ENCODE results near the gene CAPN15. TPM values are rescaled to one million over a fixed set of nuclear protein-coding genes. Genes with fewer than 3 reads are reported as not detected.

The CAPN15 gene
- total RNA-seq, 2 experiments from 2014 or later = 54.4 to 56.9 TPM

DNA sequence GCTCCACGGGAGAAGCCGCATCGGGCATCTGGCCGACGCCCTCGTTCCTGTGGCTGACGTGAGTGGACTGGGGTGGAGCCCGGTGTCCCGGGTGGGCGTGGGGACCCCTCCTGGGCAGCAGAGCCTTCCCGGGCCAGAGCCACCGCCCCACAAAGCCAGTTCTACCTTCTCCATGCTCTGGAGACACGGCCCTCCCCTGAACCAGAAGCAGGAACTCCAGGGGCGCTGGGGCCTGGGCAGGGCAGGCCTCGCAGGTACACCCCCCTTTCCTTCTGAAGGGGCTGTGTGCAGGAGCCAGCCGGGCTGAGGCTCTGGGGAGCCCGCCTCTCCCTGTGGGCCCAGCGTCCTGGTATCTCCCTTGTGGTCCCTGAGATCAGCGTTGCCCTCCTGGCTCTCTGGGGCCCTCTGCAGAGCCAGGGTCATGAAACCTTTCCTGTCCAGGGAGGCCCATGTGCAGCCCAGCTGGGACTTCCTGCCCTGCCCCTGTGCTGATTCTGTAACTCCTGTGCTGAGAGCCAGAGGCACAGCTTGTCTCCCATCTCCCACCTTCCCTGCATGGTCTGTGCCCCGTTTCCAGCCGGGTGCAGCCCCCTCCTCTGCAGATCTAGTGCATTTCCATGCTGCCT, 48.8 kb downstream of the CAPN15 start:
- Mint-ChIP-seq H3K9me3 (no peaks in the 10 kb centered on the region), H3K27me3 (ENCODE audit: low read depth) (no peaks in the 10 kb centered on the region), H3K4me3 (no peak overlapping the region), H3K4me1 (ENCODE audit: low read depth) (peaks cover 8% of the 10 kb centered on the region), H3K36me3 (ENCODE audit: low read depth) (no peaks in the 10 kb centered on the region), H3K27ac (no peak overlapping the region)
- DNase-seq = no peak
- CTCF ChIA-PET = interaction anchor here (1.0 kb wide), 2 partner anchors 34 to 86 kb away, joined by 3 to 4 read pairs; no protein-coding TSS in a partner anchor
- intact Hi-C loops (cut with micrococcal nuclease) = loop anchor here (5.0 kb wide), 1 partner anchor 184 kb away; no protein-coding TSS in a partner anchor

GRCh38 chr16:576823-577201, 49.3 kb downstream of the CAPN15 start:
- CTCF ChIA-PET = interaction anchor here (1.0 kb wide), 2 partner anchors 33 to 87 kb away, joined by 3 to 4 read pairs; no protein-coding TSS in a partner anchor
- H3K27ac Mint-ChIP-seq = no peak overlapping the region
- no peaks in the 10 kb centered on the region for H3K9me3 Mint-ChIP-seq
- intact Hi-C loops (cut with micrococcal nuclease) = loop anchor here (5.0 kb wide), 1 partner anchor 185 kb away; no protein-coding TSS in a partner anchor
- no peak overlapping the region for H3K4me3 Mint-ChIP-seq
- H3K27me3 Mint-ChIP-seq (ENCODE audit: low read depth) = no peaks in the 10 kb centered on the region
- DNase-seq = no peak
- H3K4me1 Mint-ChIP-seq (ENCODE audit: low read depth) = peaks cover 3% of the 10 kb centered on the region
- no peaks in the 10 kb centered on the region for H3K36me3 Mint-ChIP-seq (ENCODE audit: low read depth)

DNA sequence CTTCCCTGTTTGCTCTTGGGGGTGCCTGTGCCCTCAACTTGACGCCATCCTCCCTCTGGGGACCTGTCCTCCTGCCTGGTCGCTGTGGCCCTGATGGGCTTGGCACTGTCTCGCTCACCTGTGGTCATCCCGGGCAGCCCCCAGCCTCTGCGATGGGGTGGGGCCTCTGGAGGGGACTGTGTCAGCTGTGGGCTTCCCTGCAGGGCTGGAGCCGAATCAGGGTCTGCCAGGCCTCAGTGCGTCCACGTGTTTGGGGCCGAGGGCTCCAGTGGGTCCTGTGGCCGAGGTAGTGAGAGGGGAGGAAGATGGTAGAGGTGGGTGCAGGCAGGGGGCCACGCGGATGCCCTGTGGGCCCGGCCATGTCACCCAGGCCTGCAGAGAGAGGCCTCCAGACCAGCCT, 50.3 kb downstream of the CAPN15 start:
- no peaks in the 10 kb centered on the region for H3K9me3 Mint-ChIP-seq
- no peaks in the 10 kb centered on the region for H3K36me3 Mint-ChIP-seq (ENCODE audit: low read depth)
- H3K27me3 Mint-ChIP-seq (ENCODE audit: low read depth) = no peaks in the 10 kb centered on the region
- H3K4me3 Mint-ChIP-seq = no peak overlapping the region
- no peak for DNase-seq
- CTCF ChIA-PET = no interaction called here
- H3K4me1 Mint-ChIP-seq (ENCODE audit: low read depth) = peaks cover 3% of the 10 kb centered on the region
- intact Hi-C loops (cut with micrococcal nuclease) = loop anchor here (5.0 kb wide), 1 partner anchor 185 kb away; no protein-coding TSS in a partner anchor
- no peak overlapping the region for H3K27ac Mint-ChIP-seq

DNA sequence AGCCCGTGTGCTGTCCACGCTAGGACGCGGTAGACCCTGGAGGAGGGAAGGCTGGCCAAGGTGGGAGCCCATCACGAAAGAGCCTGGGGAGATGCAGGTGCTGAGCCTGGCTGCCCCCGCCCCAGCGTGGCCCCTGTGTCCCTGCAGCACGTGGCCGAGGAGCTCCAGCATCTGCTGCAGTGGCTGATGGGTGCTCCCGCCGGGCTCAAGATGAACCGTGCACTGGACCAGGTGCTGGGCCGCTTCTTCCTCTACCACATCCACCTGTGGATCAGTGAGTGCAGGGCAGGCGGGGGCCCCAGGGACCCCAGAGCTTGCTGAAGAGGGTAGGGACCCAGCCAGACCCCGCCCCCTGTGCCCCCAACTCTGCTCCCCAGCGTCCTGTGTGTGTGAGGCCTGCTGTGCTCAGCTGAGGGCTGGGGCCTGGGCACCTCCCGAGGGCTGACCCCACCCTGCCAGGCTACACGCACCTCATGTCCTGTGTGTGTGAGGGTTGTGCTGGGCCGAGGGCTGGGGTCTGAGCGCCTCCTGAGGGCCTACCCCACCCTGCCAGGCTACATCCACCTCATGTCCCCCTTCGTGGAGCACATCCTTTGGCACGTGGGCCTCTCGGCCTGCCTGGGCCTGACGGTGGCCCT, 50.8 kb downstream of the CAPN15 start:
- no peak overlapping the region for H3K27ac Mint-ChIP-seq
- intact Hi-C loops (cut with micrococcal nuclease) = loop anchor here (5.0 kb wide), 1 partner anchor 186 kb away; no protein-coding TSS in a partner anchor
- no peaks in the 10 kb centered on the region for H3K36me3 Mint-ChIP-seq (ENCODE audit: low read depth)
- CTCF ChIA-PET = interaction anchor here (1.8 kb wide), 1 partner anchor 11 kb away, joined by 4 read pairs; the partner anchor contains the start of gene NHLRC4
- DNase-seq = no peak
- H3K9me3 Mint-ChIP-seq = no peaks in the 10 kb centered on the region
- H3K4me1 Mint-ChIP-seq (ENCODE audit: low read depth) = peaks cover 3% of the 10 kb centered on the region
- no peaks in the 10 kb centered on the region for H3K27me3 Mint-ChIP-seq (ENCODE audit: low read depth)
- H3K4me3 Mint-ChIP-seq = no peak overlapping the region

DNA sequence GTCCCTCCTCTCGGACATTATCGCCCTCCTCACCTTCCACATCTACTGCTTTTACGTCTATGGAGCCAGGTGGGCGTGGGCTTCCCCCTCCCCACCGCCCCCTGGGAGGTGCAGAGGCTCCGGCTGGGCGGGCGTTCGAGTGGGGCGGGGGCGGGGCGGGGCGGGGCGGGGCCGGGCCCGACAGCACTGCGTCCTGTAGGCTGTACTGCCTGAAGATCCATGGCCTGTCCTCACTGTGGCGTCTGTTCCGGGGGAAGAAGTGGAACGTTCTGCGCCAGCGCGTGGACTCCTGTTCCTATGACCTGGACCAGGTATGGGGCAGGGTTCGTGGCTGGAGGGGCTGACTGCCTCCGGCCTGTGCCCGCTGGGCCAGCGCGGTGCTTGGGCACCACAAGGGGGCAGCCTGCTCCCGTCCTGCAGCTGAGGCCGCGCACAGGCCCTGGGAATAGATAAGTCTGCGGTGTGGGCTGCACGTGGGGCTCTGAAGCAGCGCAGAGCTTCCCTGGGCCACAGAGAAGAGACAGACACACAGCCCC, 51.4 kb downstream of the CAPN15 start:
- Mint-ChIP-seq H3K4me1 (ENCODE audit: low read depth) (peaks cover 3% of the 10 kb centered on the region), H3K9me3 (no peaks in the 10 kb centered on the region), H3K36me3 (ENCODE audit: low read depth) (no peaks in the 10 kb centered on the region), H3K27ac (no peak overlapping the region), H3K27me3 (ENCODE audit: low read depth) (no peaks in the 10 kb centered on the region), H3K4me3 (no peak overlapping the region)
- DNase-seq = peak; percentile 74
- intact Hi-C loops (cut with micrococcal nuclease) = loop anchor here (1.0 to 5.0 kb wide), 2 partner anchors 32 to 187 kb away; no protein-coding TSS in a partner anchor
- CTCF ChIA-PET = interaction anchor here (0.6 to 1.8 kb wide), 3 partner anchors 12 to 24 kb away, joined by 3 to 4 read pairs (median 4); partner anchors contain the start of gene NHLRC4

- no peak for DNase-seq
- Mint-ChIP-seq H3K27ac (no peak overlapping the region), H3K9me3 (no peaks in the 10 kb centered on the region), H3K4me1 (ENCODE audit: low read depth) (peaks cover 3% of the 10 kb centered on the region), H3K36me3 (ENCODE audit: low read depth) (no peaks in the 10 kb centered on the region), H3K27me3 (ENCODE audit: low read depth) (no peaks in the 10 kb centered on the region), H3K4me3 (no peak overlapping the region)
- intact Hi-C loops (cut with micrococcal nuclease) = no loop called here
- CTCF ChIA-PET = interaction anchor here (0.9 to 1.8 kb wide), 2 partner anchors 13 to 23 kb away, joined by 3 to 4 read pairs; partner anchors contain the start of gene NHLRC4
Observed at GRCh38 chr16:580141-580945, 52.8 kb downstream of the CAPN15 start.

GRCh38 chr16:580946-581498, 53.5 kb downstream of the CAPN15 start:
- Mint-ChIP-seq H3K4me3 (no peak overlapping the region), H3K27me3 (ENCODE audit: low read depth) (no peaks in the 10 kb centered on the region), H3K36me3 (ENCODE audit: low read depth) (no peaks in the 10 kb centered on the region), H3K9me3 (no peaks in the 10 kb centered on the region), H3K4me1 (ENCODE audit: low read depth) (peaks cover 3% of the 10 kb centered on the region), H3K27ac (no peak overlapping the region)
- CTCF ChIA-PET = no interaction called here
- intact Hi-C loops (cut with micrococcal nuclease) = no loop called here
- no peak for DNase-seq

GRCh38 chr16:582218-582613, 54.7 kb downstream of the CAPN15 start:
- H3K4me1 Mint-ChIP-seq (ENCODE audit: low read depth) = peaks cover 6% of the 10 kb centered on the region
- no peak for DNase-seq
- no peak overlapping the region for H3K4me3 Mint-ChIP-seq
- H3K9me3 Mint-ChIP-seq = no peaks in the 10 kb centered on the region
- CTCF ChIA-PET = no interaction called here
- H3K27ac Mint-ChIP-seq = no peak overlapping the region
- H3K27me3 Mint-ChIP-seq (ENCODE audit: low read depth) = no peaks in the 10 kb centered on the region
- intact Hi-C loops (cut with micrococcal nuclease) = no loop called here
- H3K36me3 Mint-ChIP-seq (ENCODE audit: low read depth) = no peaks in the 10 kb centered on the region

DNA sequence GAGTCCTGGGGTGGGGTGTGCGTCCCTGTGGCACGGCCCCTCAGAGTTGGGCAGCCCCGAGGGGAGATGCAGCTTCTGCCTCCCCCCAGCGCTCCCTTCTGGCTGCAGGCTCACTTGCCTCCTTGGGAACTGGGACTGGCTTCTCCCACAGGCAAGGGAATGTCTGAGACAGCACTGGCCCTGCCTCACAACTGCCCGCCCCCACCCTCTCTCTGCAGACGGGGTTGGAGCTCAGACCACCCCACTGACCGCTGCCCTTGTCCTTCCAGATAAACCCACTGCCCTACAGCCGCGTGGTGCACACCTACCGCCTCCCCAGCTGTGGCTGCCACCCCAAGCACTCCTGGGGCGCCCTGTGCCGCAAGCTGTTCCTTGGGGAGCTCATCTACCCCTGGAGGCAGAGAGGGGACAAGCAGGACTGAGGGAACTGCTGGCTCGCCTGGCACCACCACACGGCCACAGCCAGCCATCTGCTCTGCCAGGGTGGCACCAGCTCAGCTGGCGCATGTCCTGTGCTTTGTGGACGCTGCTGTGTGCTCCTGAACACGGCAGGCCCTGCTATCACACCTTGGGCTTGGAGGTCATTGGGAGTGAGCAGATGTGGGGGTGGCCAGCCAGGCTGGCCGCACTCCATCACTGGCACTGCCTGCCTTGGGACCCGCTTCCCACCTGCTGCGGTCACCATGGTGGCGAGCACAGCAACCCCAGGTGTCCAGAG, 55.3 kb downstream of the CAPN15 start:
- Mint-ChIP-seq H3K36me3 (ENCODE audit: low read depth) (peaks cover 2% of the 10 kb centered on the region), H3K4me1 (ENCODE audit: low read depth) (peaks cover 9% of the 10 kb centered on the region), H3K27me3 (ENCODE audit: low read depth) (no peaks in the 10 kb centered on the region), H3K9me3 (no peaks in the 10 kb centered on the region), H3K4me3 (no peak overlapping the region), H3K27ac (no peak overlapping the region)
- no peak for DNase-seq
- CTCF ChIA-PET = no interaction called here
- intact Hi-C loops (cut with micrococcal nuclease) = no loop called here

GRCh38 chr16:583470-583814, 55.9 kb downstream of the CAPN15 start:
- no peaks in the 10 kb centered on the region for H3K9me3 Mint-ChIP-seq
- no peak for DNase-seq
- H3K27ac Mint-ChIP-seq = no peak overlapping the region
- CTCF ChIA-PET = no interaction called here
- peaks cover 3% of the 10 kb centered on the region for H3K36me3 Mint-ChIP-seq (ENCODE audit: low read depth)
- no peak overlapping the region for H3K4me3 Mint-ChIP-seq
- intact Hi-C loops (cut with micrococcal nuclease) = no loop called here
- peaks cover 12% of the 10 kb centered on the region for H3K4me1 Mint-ChIP-seq (ENCODE audit: low read depth)
- H3K27me3 Mint-ChIP-seq (ENCODE audit: low read depth) = no peaks in the 10 kb centered on the region

DNA sequence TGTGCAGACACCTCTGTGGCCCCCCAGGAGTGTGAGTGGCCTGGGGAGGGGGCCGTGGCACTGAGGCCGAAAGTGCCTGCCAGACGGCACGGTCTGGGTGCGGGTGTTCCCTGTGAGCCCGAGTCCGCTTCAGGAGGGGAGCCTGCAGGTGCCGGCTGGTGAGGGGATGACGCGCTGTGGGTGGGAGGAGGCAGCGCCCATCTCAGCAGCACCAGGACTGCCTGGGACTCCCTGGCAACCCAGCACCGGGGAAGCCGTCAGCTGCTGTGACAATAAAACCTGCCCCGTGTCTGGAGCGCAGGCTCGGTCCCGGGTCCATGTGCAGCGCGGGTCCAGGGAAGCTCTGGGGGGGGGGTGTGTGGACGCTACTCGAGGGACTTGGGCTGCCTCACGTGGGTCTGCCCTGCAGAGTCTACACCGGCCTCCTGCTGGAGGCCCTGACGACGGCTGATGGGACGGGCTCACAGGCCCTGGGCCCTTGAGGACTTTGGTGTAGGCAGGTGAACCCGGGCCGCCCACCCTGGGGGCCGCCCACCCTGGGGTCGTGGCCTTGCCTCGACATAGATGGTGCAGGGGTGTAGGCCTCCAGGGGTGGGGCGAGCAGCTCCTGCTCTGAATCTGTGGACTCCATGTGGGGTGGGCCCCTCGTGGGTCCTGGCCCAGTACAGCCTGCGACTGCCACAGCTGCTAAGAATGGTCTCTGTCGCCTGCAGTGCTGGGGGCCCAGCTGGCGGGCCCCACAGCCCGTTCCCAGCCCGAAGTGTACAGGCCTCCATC, 56.5 kb downstream of the CAPN15 start:
- Mint-ChIP-seq H3K36me3 (ENCODE audit: low read depth) (peaks cover 3% of the 10 kb centered on the region), H3K9me3 (no peaks in the 10 kb centered on the region), H3K27ac (no peak overlapping the region), H3K4me3 (no peak overlapping the region), H3K27me3 (ENCODE audit: low read depth) (no peaks in the 10 kb centered on the region), H3K4me1 (ENCODE audit: low read depth) (peaks cover 12% of the 10 kb centered on the region)
- CTCF ChIA-PET = no interaction called here
- no peak for DNase-seq
- intact Hi-C loops (cut with micrococcal nuclease) = no loop called here

Data from activated naive CD4-positive, alpha-beta T cell treated with anti-CD3 and anti-CD28 coated beads for 36 hours (primary cell).